ENCODE results near the gene M6PR.

DNA sequence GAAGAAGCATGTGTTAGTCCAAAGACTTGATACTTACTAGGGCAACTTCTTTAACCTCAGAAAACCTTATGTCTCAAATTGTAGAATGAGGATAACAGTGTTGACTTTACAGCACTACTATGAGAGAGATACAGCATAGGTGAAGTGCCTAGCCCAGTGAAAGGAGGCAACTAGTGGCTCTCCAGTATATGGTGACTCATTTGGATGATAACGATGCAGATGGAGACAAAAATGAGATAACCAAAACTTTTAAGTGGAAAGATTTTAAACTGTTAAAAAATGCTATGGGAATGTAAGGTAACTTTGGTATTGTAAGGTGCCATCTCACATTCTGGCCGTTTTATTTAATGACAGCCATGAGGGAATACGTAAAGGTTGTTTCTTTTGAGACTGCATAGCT is 32.4 kb downstream of the M6PR start:
- TF ChIP-seq CTCF (IDR thresholded peaks at IDR 0.05 in 8 of 11, conservative IDR thresholded peaks at IDR 0.05 in 3 of 11) (no peak), POLR2A (IDR thresholded peaks at IDR 0.05) (no peak), POLR2AphosphoS5 (IDR thresholded peaks at IDR 0.05) (no peak)
